Measurements from ENCODE around the gene CTDSP2.

CTDSP2 gene

GRCh38 chr12:57829025-57829777 lies 17.3 kb downstream of the CTDSP2 start:
- TF ChIP-seq CTCF (IDR thresholded peaks at IDR 0.05; ENCODE audit: low read depth, low read length): no peak
- no peak overlapping the region for H3K4me3 ChIP-seq (ENCODE audit: low read depth, low read length)

GRCh38 chr12:57826966-57827365 lies 19.6 kb downstream of the CTDSP2 start:
- no peak overlapping the region for H3K4me3 ChIP-seq (ENCODE audit: low read depth, low read length)
- no peak for TF ChIP-seq CTCF (IDR thresholded peaks at IDR 0.05; ENCODE audit: low read depth, low read length)

- H3K4me3 ChIP-seq (ENCODE audit: low read depth, low read length): no peak overlapping the region
- TF ChIP-seq CTCF (IDR thresholded peaks at IDR 0.05; ENCODE audit: low read depth, low read length): no peak
These were observed 20.1 kb downstream of the CTDSP2 start for GRCh38 chr12:57826400-57826799.

- H3K4me3 ChIP-seq (ENCODE audit: low read depth, low read length): no peak overlapping the region
- TF ChIP-seq CTCF (IDR thresholded peaks at IDR 0.05; ENCODE audit: low read depth, low read length): no peak
These were observed 21.1 kb downstream of the CTDSP2 start for GRCh38 chr12:57825451-57825850.

GRCh38 chr12:57823908-57824640 lies 22.5 kb downstream of the CTDSP2 start:
- TF ChIP-seq CTCF (IDR thresholded peaks at IDR 0.05; ENCODE audit: low read depth, low read length): no peak
- no peak overlapping the region for H3K4me3 ChIP-seq (ENCODE audit: low read depth, low read length)

GRCh38 chr12:57823131-57823907 lies 23.2 kb downstream of the CTDSP2 start:
- H3K4me3 ChIP-seq (ENCODE audit: low read depth, low read length): no peak overlapping the region
- TF ChIP-seq CTCF (IDR thresholded peaks at IDR 0.05; ENCODE audit: low read depth, low read length): no peak
